Measurements from ENCODE around the gene KHDRBS1.

- TF ChIP-seq, protein P1, sequence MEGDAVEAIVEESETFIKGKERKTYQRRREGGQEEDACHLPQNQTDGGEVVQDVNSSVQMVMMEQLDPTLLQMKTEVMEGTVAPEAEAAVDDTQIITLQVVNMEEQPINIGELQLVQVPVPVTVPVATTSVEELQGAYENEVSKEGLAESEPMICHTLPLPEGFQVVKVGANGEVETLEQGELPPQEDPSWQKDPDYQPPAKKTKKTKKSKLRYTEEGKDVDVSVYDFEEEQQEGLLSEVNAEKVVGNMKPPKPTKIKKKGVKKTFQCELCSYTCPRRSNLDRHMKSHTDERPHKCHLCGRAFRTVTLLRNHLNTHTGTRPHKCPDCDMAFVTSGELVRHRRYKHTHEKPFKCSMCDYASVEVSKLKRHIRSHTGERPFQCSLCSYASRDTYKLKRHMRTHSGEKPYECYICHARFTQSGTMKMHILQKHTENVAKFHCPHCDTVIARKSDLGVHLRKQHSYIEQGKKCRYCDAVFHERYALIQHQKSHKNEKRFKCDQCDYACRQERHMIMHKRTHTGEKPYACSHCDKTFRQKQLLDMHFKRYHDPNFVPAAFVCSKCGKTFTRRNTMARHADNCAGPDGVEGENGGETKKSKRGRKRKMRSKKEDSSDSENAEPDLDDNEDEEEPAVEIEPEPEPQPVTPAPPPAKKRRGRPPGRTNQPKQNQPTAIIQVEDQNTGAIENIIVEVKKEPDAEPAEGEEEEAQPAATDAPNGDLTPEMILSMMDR (conservative IDR thresholded peaks at IDR 0.05) = no peak
- TF ChIP-seq EZH2 (IDR thresholded peaks at IDR 0.05; ENCODE audit: low read depth) = no peak
Observed at GRCh38 chr1:32032275-32032615, 18.6 kb downstream of the KHDRBS1 start.

Data from PC-9 (cell line).